Activated CD8-positive, alpha-beta T cell treated with anti-CD3 and anti-CD28 coated beads for 36 hours (primary cell): Measurements from ENCODE around the gene EXOC1. TPM values are rescaled to one million over a fixed set of nuclear protein-coding genes. Genes with fewer than 3 reads are reported as not detected.

Experiments used
- ATAC-seq: fragments of 200-7000 bp; cut with Tn5 transposase; one replicate; pipeline ENCODE4 v1.10.0; 2021; ENCODE audit warnings: mild to moderate bottlenecking, moderate library complexity
- CTCF ChIA-PET: fragments of 350-600 bp; sonication (Branson Sonifier 250); formaldehyde crosslinking; loops from one replicate; lab custom pipeline; 2021; ENCODE audit warnings: antibody characterized with exemption; lab: Charles Lee
- POLR2A ChIA-PET: fragments of 350-600 bp; sonication (Branson Sonifier 250); formaldehyde crosslinking; loops from one replicate; lab custom pipeline; 2021; ENCODE audit warnings: antibody characterized with exemption; lab: Charles Lee
- DNase-seq: peaks from one replicate; pipeline ENCODE4 v3.0.0-alpha.2; 2020
- H3K27ac Mint-ChIP-seq: one replicate; pipeline ENCODE4 v1.8.0; 2021; ENCODE audit warnings: mild to moderate bottlenecking, mixed read lengths
- H3K27me3 Mint-ChIP-seq: one replicate; pipeline ENCODE4 v1.8.0; 2021; ENCODE audit warnings: mixed read lengths
- H3K36me3 Mint-ChIP-seq: one replicate; pipeline ENCODE4 v1.8.0; 2021; ENCODE audit warnings: low read depth, mixed read lengths
- H3K4me1 Mint-ChIP-seq: one replicate; pipeline ENCODE4 v1.8.0; 2021; ENCODE audit warnings: low read depth, mixed read lengths
- H3K4me3 Mint-ChIP-seq: one replicate; pipeline ENCODE4 v1.8.0; 2021; ENCODE audit warnings: mild to moderate bottlenecking, moderate library complexity, mixed read lengths
- H3K9me3 Mint-ChIP-seq: one replicate; pipeline ENCODE4 v1.8.0; 2021; ENCODE audit warnings: mixed read lengths
- CTCF ChIP-seq: fragments of 200-600 bp; IDR thresholded peaks from one replicate; pipeline ENCODE4 v1.8.0; 2022; ENCODE audit warnings: antibody characterized with exemption, mild to moderate bottlenecking
- intact Hi-C: fragments of 100-400 bp; cut with micrococcal nuclease; formaldehyde crosslinking; loops from one replicate; pipeline ENCODE4 v1.10.0; 2022
- total RNA-seq, 2 experiments: library from RNA; stranded (reverse); gene quantifications; one replicate each; pipeline ENCODE4 v1.2.3, GENCODE V29; 2021

EXOC1 gene
- total RNA-seq, 2 experiments from 2014 or later, result 19.1 to 20.5 TPM

- DNase-seq (no peak), ATAC-seq (no peak)
- ChIA-PET CTCF (interaction anchor here (0.9 kb wide), 1 partner anchor 9 kb away, joined by 3 read pairs; the partner anchor contains the start of gene CEP135), POLR2A (no interaction called here)
- H3K27me3 Mint-ChIP-seq, result no peaks in the 10 kb centered on the region
- no peaks in the 10 kb centered on the region for H3K4me1 Mint-ChIP-seq
- TF ChIP-seq CTCF, result no peak
- no peak overlapping the region for H3K27ac Mint-ChIP-seq
- intact Hi-C loops, result no loop called here
- H3K4me3 Mint-ChIP-seq, result no peak overlapping the region
- peaks cover 10% of the 10 kb centered on the region for H3K9me3 Mint-ChIP-seq
- H3K36me3 Mint-ChIP-seq, result peaks cover 19% of the 10 kb centered on the region
These were observed 86.0 kb downstream of the EXOC1 start for GRCh38 chr4:55939421-55939820.

GRCh38 chr4:55941881-55942396 is 88.5 kb downstream of the EXOC1 start:
- TF ChIP-seq CTCF, result no peak
- POLR2A ChIA-PET, result no interaction called here
- DNase-seq (no peak), ATAC-seq (no peak)
- Mint-ChIP-seq H3K27me3 (no peaks in the 10 kb centered on the region), H3K27ac (no peak overlapping the region), H3K4me1 (peaks cover under 1% of the 10 kb centered on the region), H3K9me3 (peaks cover 5% of the 10 kb centered on the region), H3K36me3 (peaks cover 18% of the 10 kb centered on the region), H3K4me3 (no peak overlapping the region)
- intact Hi-C loops, result no loop called here
- CTCF ChIA-PET, result no interaction called here

DNA sequence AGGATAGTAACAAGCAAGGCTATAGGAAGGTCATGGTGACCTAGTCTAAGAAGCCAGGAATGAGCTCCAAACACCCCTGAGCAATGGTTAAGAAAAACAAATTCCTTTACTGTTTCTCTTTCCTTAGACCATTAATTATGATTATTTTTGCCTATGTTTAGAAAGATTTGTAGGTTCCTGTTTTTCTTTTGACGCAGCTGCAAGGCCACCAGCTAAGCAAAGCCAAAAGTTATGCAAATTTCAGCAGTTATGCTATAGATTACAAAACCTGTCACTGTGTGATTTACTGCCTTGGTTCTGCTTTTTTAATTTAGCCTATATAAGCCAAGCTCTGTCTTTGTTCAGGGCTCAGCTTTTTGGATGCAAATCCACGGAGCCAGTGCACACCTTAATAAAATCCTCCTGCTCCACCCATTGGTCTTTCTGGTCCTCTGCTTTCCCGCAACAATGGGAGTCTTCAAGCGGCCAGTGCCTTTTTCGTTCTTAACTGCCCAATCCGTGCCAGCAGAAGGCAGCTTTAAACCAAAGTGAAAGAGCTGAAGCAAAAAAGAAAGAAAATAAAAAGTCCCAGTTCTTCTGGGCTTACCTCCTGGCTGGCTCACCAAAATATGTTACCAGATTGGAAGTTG is 93.9 kb downstream of the EXOC1 start:
- H3K27me3 Mint-ChIP-seq, result no peaks in the 10 kb centered on the region
- no peak for TF ChIP-seq CTCF
- H3K27ac Mint-ChIP-seq, result peak overlapping the region; percentile 94
- DNase-seq, result peak; percentile 27
- H3K4me1 Mint-ChIP-seq, result peaks cover 23% of the 10 kb centered on the region
- H3K9me3 Mint-ChIP-seq, result no peaks in the 10 kb centered on the region
- CTCF ChIA-PET, result interaction anchor here (1.1 to 3.2 kb wide), 11 partner anchors 11 to 702 kb away, joined by 3 to 28 read pairs (median 10); partner anchors contain the start of genes AASDH, PAICS and PPAT
- H3K4me3 Mint-ChIP-seq, result peak overlapping the region; percentile 83
- POLR2A ChIA-PET, result interaction anchor here (1.1 to 1.4 kb wide), 2 partner anchors 22 to 489 kb away, joined by 3 to 5 read pairs; partner anchors contain the start of gene PAICS
- no peaks in the 10 kb centered on the region for H3K36me3 Mint-ChIP-seq
- intact Hi-C loops, result loop anchor here (5.0 kb wide), 2 partner anchors 95 to 355 kb away; no protein-coding TSS in a partner anchor
- ATAC-seq, result no peak

DNA sequence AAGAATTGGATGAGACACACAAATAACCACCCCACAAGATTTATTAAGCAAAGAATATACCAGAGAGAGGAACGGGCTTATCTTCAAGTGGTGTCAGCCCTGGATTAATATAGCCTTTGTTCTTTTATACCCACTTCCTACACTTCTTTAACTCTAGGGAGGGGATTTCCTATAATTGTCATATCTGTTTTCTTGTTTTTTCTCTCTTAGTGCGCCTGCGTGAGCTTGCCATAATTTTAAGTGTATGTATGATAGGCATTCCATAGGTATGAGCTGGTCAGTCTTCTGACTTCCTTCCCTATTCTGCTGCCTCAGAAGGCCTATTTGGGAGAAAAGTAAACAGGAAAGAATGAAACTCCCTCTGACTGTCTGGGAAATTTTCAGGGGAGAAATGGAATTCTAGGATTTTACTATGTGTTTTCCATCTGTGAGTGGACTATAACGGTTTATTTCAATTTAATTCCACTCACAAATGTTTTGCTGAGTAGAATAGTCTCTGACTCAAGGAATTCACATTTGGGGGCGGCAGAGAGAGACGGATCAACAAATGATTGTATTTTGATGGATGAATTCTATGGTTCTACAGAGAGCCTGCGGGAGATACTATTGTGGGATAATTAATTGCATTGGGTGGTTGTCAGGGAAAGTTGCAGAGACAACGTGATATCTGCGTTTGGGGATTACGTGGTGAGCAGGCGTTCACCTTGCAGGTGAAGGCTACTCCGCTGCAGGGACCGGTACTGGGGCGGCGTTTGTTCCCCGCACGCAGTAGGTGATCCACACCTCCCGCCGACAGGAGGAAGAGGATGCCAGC is 94.7 kb downstream of the EXOC1 start:
- ChIA-PET CTCF (interaction anchor here (0.6 to 3.2 kb wide), 27 partner anchors 8 to 1030 kb away, joined by 3 to 28 read pairs (median 4); partner anchors contain the start of genes AASDH, EXOC1, PAICS and PPAT), POLR2A (interaction anchor here (0.9 to 1.4 kb wide), 4 partner anchors 21 to 488 kb away, joined by 3 to 5 read pairs (median 4); partner anchors contain the start of genes AASDH, EXOC1 and PAICS)
- H3K4me1 Mint-ChIP-seq, result peaks cover 23% of the 10 kb centered on the region
- no peaks in the 10 kb centered on the region for H3K9me3 Mint-ChIP-seq
- no peaks in the 10 kb centered on the region for H3K27me3 Mint-ChIP-seq
- intact Hi-C loops, result loop anchor here (5.0 kb wide), 2 partner anchors 94 to 354 kb away; no protein-coding TSS in a partner anchor
- ATAC-seq (peak; percentile 31), DNase-seq (peak; percentile 67)
- peak; percentile 82 for TF ChIP-seq CTCF
- peak overlapping the region; percentile 94 for H3K27ac Mint-ChIP-seq
- peak overlapping the region; percentile 83 for H3K4me3 Mint-ChIP-seq
- H3K36me3 Mint-ChIP-seq, result no peaks in the 10 kb centered on the region
